K562 (cell line): Measurements from ENCODE around the gene FOXL3. TPM values are rescaled to one million over a fixed set of nuclear protein-coding genes. Genes with fewer than 3 reads are reported as not detected.

Experiments
- ATAC-seq: fragments of 200-7000 bp; cut with Tn5 transposase; 3 replicates; pipeline ENCODE4 v1.9.1; 2020; ENCODE audit warnings: moderate library complexity
- BruUV-seq: library from RNA; stranded (reverse); fragments of 400-500 nt; replicated peaks from 2 replicates; lab custom pipeline; 2021; lab: Mats Ljungman, UMichigan
- CTCF ChIA-PET: fragments of 300-600 bp; formaldehyde crosslinking; extraction: SDS; loops from one replicate; lab custom pipeline; 2021; ENCODE audit warnings: low intra/inter-chr PET ratio; lab: Yijun Ruan, JAX
- POLR2A ChIA-PET: fragments of 300-600, 350-650 bp; sonication (Branson Sonifier 250); formaldehyde crosslinking; extraction: SDS; loops from one replicate; lab custom pipeline; 2021; ENCODE audit warnings: antibody characterized with exemption, inconsistent platforms; lab: Yijun Ruan, JAX
- DNase-seq, 4 experiments: peaks; one replicate each; pipeline versions ENCODE4 v3.0.0 to v3.0.0-alpha.2; 2011 to 2018; ENCODE audit warnings: low spot score in 3 of 4, mixed read lengths in 3 of 4; ENCODE audit errors: extremely low read depth in 1 of 4
- FAIRE-seq: peaks from 2 replicates; lab custom pipeline; 2011; peaks lifted over from hg19 to GRCh38; lab: Jason Lieb, UNC
- H2AFZ ChIP-seq: 2 replicates; pipeline ENCODE4 v1.6.0; 2011; ENCODE audit warnings: low read depth, low read length, control low read depth, inconsistent platforms
- H3K27ac ChIP-seq: fragments of 200-600 bp; 3 replicates; pipeline ENCODE4 v1.8.0; 2011; ENCODE audit warnings: low read depth, mild to moderate bottlenecking, control low read depth, inconsistent platforms, low read length, moderate library complexity, mixed read lengths; ENCODE audit errors: extremely low read depth
- H3K27me3 ChIP-seq, 2 experiments: fragments of 300-600 bp in 1 of 2; 2 replicates in 1 of 2; 3 replicates in 1 of 2; pipeline versions ENCODE4 v1.6.0 to v1.8.0; 2011; ENCODE audit warnings: inconsistent platforms in 2 of 2, low read length in 2 of 2, mild to moderate bottlenecking in 1 of 2, mixed read lengths in 1 of 2, moderate library complexity in 1 of 2; ENCODE audit not compliant: control insufficient read depth in 2 of 2, insufficient read depth in 2 of 2
- H3K36me3 ChIP-seq: fragments of 300-600 bp; 3 replicates; pipeline ENCODE4 v1.8.0; 2011; ENCODE audit warnings: mild to moderate bottlenecking, low read length, inconsistent platforms; ENCODE audit not compliant: control insufficient read depth, insufficient read depth
- H3K4me1 ChIP-seq, 2 experiments: fragments of 200-600 bp in 1 of 2; replicated peaks in 1 of 2; 2 replicates in 1 of 2; 3 replicates in 1 of 2; pipeline versions ENCODE4 v1.5.1 to v1.8.0; 2011; ENCODE audit warnings: inconsistent platforms in 2 of 2, low read length in 2 of 2, mild to moderate bottlenecking in 1 of 2, mixed read lengths in 1 of 2, moderate library complexity in 1 of 2; ENCODE audit not compliant: control insufficient read depth in 2 of 2, insufficient read depth in 2 of 2
- H3K4me2 ChIP-seq: 2 replicates; pipeline ENCODE4 v1.6.1; 2011; ENCODE audit warnings: low read length, control low read depth, inconsistent platforms, mixed read lengths; ENCODE audit not compliant: insufficient read depth
- H3K4me3 ChIP-seq: fragments of 200-600 bp; sonication (generic), shearing (Covaris generic); 2 replicates; pipeline ENCODE4 v1.5.1; 2016; ENCODE audit warnings: control low read depth, inconsistent platforms
- H3K79me2 ChIP-seq: fragments of 200-600 bp; 3 replicates; pipeline ENCODE4 v1.8.0; 2011; ENCODE audit warnings: low read length, inconsistent platforms; ENCODE audit not compliant: control insufficient read depth, insufficient read depth
- H3K9ac ChIP-seq, 2 experiments: 2 replicates each; pipeline versions ENCODE4 v1.6.0 to v1.6.1; 2011; ENCODE audit warnings: low read depth in 2 of 2, low read length in 2 of 2, control low read depth in 1 of 2, inconsistent platforms in 1 of 2, mild to moderate bottlenecking in 1 of 2, mixed read lengths in 1 of 2; ENCODE audit not compliant: insufficient read depth in 1 of 2
- H3K9me1 ChIP-seq: one replicate; pipeline ENCODE4 v1.6.0; 2011; ENCODE audit warnings: inconsistent platforms, mild to moderate bottlenecking, low read length, moderate library complexity; ENCODE audit not compliant: control insufficient read depth, insufficient read depth
- H3K9me3 ChIP-seq: replicated peaks from 2 replicates; pipeline ENCODE4 v1.5.1; 2011; ENCODE audit warnings: low read depth, low read length, inconsistent platforms; ENCODE audit not compliant: control insufficient read depth, insufficient read depth
- H4K20me1 ChIP-seq: replicated peaks from 2 replicates; pipeline ENCODE4 v1.6.1; 2011; ENCODE audit warnings: low read length, inconsistent platforms, mixed read lengths; ENCODE audit not compliant: control insufficient read depth, insufficient read depth
- BRD9 ChIP-seq: fragments of 450-650 bp; IDR thresholded peaks from 2 replicates; pipeline ENCODE4 v1.6.1; 2018; ENCODE audit warnings: low read depth; ENCODE audit not compliant: partially characterized antibody
- DACH1 ChIP-seq: fragments of 450-650 bp; IDR thresholded peaks from 2 replicates; pipeline ENCODE4 v1.6.1; 2018; ENCODE audit not compliant: partially characterized antibody
- HIVEP1 ChIP-seq: fragments of 250-450 bp; sonication (Bioruptor Pico); IDR thresholded peaks from 2 replicates; pipeline ENCODE4 v1.4.0; 2020; ENCODE audit warnings: mild to moderate bottlenecking
- HLTF ChIP-seq: fragments of 450-650 bp; IDR thresholded peaks from 2 replicates; pipeline ENCODE4 v1.6.1; 2016
- MXI1 ChIP-seq: IDR thresholded peaks from 2 replicates; pipeline ENCODE4 v1.6.1; 2011; ENCODE audit warnings: low read depth, mild to moderate bottlenecking, improper control_type of control experiment, low read length
- SAP30 ChIP-seq: fragments of 200-600 bp; sonication (generic); IDR thresholded peaks from 2 replicates; pipeline ENCODE4 v1.6.1; 2012; ENCODE audit warnings: borderline replicate concordance, low read depth, mild to moderate bottlenecking, moderate library complexity, low read length, control low read depth, inconsistent platforms; ENCODE audit not compliant: insufficient read depth, poor library complexity, severe bottlenecking
- SP2 ChIP-seq: IDR thresholded peaks from 2 replicates; pipeline ENCODE4 v1.6.1; 2011; ENCODE audit warnings: mild to moderate bottlenecking, low read depth, low read length, moderate library complexity; ENCODE audit not compliant: poor library complexity, severe bottlenecking; ENCODE audit errors: extremely low read depth
- SRSF1 ChIP-seq: fragments of 200-400 bp; formaldehyde crosslinking; IDR thresholded peaks from 2 replicates; pipeline ENCODE4 v1.6.1; 2017; ENCODE audit warnings: mild to moderate bottlenecking, low read depth, low read length, moderate library complexity
- WGBS: fragments of 100-300 bp; shearing (Covaris generic); methylation state at CpG from one replicate; pipeline ENCODE4 v1.1.6; 2016; ENCODE audit warnings: low coverage, mixed read lengths; ENCODE audit not compliant: insufficient coverage; ENCODE audit errors: missing lambda C conversion rate; 5-methylcytosine and 5-hydroxymethylcytosine counted together
- in situ Hi-C: fragments of 300-500 bp; cut with MboI; formaldehyde crosslinking; loops from 4 replicates; pipeline ENCODE4 v1.15.0; 2018; ENCODE audit warnings: inconsistent platforms, mixed read lengths
- intact Hi-C: fragments of 100-400 bp; cut with micrococcal nuclease; formaldehyde crosslinking; loops from 2 replicates; pipeline ENCODE4 v1.14.2; 2022
- polyA plus RNA-seq, 8 experiments: library from polyadenylated mRNA; depleted of rRNA in 4 of 8; stranded (reverse) in 5 of 8; unstranded in 3 of 8; fragments of >200 nt; fragmentation: Nextera tagmentation in 2 of 8; fragmentation: Illumina TruSeq in 1 of 8; extraction: Ambion mirVana in 2 of 8; extraction: Trizol in 1 of 8; gene quantifications; 2 replicates each; pipeline versions ENCODE4 v1.2.1 to v1.2.3, GENCODE V29; 2011 to 2014; ENCODE audit warnings: inconsistent platforms in 1 of 8, missing spikeins in 1 of 8
- total RNA-seq, 7 experiments: library from RNA; depleted of rRNA in 6 of 7; stranded (reverse); fragments of >200 nt in 6 of 7; fragmentation: Illumina TruSeq in 2 of 7; extraction: Trizol in 2 of 7; gene quantifications; 2 replicates each; pipeline versions ENCODE4 v1.2.1 to v1.2.3, GENCODE V29; 2011 to 2021; ENCODE audit warnings: low replicate concordance in 1 of 7
- TF ChIP-seq, protein P1 (sequence below): fragments of 450-650 bp; formaldehyde crosslinking; IDR thresholded peaks from 2 replicates; pipeline ENCODE4 v1.4.0; 2020; ENCODE audit warnings: mild to moderate bottlenecking, moderate library complexity
- TF ChIP-seq, protein P2 (sequence below): fragments of 250-450 bp; sonication (Bioruptor Pico); IDR thresholded peaks from 2 replicates; pipeline ENCODE4 v1.5.0; 2021
- TF ChIP-seq, protein P3 (sequence below): sonication (generic); formaldehyde crosslinking; IDR thresholded peaks from 2 replicates; pipeline ENCODE4 v1.8.1; 2023; ENCODE audit warnings: mild to moderate bottlenecking, missing genetic modification reagents

The FOXL3 gene
- total and polyA plus RNA-seq, 9 of the 15 experiments (the other 6 are each of a cell fraction or from before 2014, with no cell fraction given): not detected

DNA sequence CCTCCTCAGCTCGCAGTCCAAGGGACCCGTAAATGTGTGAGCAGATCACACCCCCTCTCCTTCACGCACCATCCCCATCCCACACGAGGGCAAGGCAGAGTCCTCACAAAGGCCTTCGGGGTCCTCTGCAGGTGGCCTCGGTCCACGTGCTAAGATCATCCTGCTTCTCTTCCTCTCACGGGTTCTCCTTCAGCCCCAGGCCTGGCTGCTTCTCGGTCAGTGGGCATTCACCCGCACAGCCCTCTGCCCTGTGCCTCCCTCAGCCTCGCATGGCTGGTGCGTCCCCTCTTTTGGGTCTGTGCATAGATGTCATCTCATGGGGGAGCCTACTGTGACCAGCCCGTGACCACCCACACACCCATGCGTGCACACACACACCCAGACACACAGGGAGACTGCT, 17.3 kb upstream of the FOXL3 start:
- no peaks in the 10 kb centered on the region for H4K20me1 ChIP-seq

More for the DNA sequence above, 17.3 kb upstream of the FOXL3 start:
- no peaks in the 10 kb centered on the region for H3K36me3 ChIP-seq
- no peak overlapping the region for H2AFZ ChIP-seq
- peaks cover 3 to 26% of the 10 kb centered on the region in 2 experiments; a peak in 3 of 5 replicates for H3K27me3 ChIP-seq
- H3K4me2 ChIP-seq: no peak overlapping the region
- no peak for FAIRE-seq
- no peaks in the 10 kb centered on the region for H3K79me2 ChIP-seq
- H3K4me1 ChIP-seq: no peaks in the 10 kb centered on the region
- POLR2A ChIA-PET: interaction anchor here (0.6 kb wide), 2 partner anchors 193 to 840 kb away, joined by 3 read pairs; no protein-coding TSS in a partner anchor
- no peaks in the 10 kb centered on the region for H3K9me1 ChIP-seq
- no peak overlapping the region for H3K27ac ChIP-seq
- no TSS peak for BruUV-seq
- in situ Hi-C loops: no loop called here
- WGBS: 2% methylated on average over 12 of the region's 14 CpGs
- H3K9me3 ChIP-seq: peaks cover 2% of the 10 kb centered on the region; the same call in 1 of the 2 replicates
- CTCF ChIA-PET: interaction anchor here (1.0 kb wide), 1 partner anchor 7 kb away, joined by 5 read pairs; no protein-coding TSS in a partner anchor
- TF ChIP-seq HLTF (no peak), HIVEP1 (CRISPR knock-in tag) (no peak), BRD9 (no peak), SRSF1 (no peak), SP2 (no peak), SAP30 (no peak), DACH1 (no peak), MXI1 (no peak)
- TF ChIP-seq, protein P1, sequence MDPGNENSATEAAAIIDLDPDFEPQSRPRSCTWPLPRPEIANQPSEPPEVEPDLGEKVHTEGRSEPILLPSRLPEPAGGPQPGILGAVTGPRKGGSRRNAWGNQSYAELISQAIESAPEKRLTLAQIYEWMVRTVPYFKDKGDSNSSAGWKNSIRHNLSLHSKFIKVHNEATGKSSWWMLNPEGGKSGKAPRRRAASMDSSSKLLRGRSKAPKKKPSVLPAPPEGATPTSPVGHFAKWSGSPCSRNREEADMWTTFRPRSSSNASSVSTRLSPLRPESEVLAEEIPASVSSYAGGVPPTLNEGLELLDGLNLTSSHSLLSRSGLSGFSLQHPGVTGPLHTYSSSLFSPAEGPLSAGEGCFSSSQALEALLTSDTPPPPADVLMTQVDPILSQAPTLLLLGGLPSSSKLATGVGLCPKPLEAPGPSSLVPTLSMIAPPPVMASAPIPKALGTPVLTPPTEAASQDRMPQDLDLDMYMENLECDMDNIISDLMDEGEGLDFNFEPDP (CRISPR knock-in tag): no peak
- TF ChIP-seq, protein P2, sequence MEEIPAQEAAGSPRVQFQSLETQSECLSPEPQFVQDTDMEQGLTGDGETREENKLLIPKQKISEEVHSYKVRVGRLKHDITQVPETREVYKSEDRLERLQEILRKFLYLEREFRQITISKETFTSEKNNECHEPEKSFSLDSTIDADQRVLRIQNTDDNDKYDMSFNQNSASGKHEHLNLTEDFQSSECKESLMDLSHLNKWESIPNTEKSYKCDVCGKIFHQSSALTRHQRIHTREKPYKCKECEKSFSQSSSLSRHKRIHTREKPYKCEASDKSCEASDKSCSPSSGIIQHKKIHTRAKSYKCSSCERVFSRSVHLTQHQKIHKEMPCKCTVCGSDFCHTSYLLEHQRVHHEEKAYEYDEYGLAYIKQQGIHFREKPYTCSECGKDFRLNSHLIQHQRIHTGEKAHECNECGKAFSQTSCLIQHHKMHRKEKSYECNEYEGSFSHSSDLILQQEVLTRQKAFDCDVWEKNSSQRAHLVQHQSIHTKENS (CRISPR knock-in tag): no peak
- TF ChIP-seq, protein P3, sequence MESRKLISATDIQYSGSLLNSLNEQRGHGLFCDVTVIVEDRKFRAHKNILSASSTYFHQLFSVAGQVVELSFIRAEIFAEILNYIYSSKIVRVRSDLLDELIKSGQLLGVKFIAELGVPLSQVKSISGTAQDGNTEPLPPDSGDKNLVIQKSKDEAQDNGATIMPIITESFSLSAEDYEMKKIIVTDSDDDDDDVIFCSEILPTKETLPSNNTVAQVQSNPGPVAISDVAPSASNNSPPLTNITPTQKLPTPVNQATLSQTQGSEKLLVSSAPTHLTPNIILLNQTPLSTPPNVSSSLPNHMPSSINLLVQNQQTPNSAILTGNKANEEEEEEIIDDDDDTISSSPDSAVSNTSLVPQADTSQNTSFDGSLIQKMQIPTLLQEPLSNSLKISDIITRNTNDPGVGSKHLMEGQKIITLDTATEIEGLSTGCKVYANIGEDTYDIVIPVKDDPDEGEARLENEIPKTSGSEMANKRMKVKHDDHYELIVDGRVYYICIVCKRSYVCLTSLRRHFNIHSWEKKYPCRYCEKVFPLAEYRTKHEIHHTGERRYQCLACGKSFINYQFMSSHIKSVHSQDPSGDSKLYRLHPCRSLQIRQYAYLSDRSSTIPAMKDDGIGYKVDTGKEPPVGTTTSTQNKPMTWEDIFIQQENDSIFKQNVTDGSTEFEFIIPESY (CRISPR knock-in tag): no peak
- H3K4me3 ChIP-seq: no peak overlapping the region
- no peak for ATAC-seq
- H3K9ac ChIP-seq: no peak overlapping the region
- intact Hi-C loops: no loop called here
- no peak for DNase-seq
